ENCODE measurements around the gene ADAMTS3.

The ADAMTS3 gene

GRCh38 chr4:72300126-72300525 lies 268.9 kb downstream of the ADAMTS3 start:
- no peak for DNase-seq (ENCODE audit: low read depth, low spot score)

DNA sequence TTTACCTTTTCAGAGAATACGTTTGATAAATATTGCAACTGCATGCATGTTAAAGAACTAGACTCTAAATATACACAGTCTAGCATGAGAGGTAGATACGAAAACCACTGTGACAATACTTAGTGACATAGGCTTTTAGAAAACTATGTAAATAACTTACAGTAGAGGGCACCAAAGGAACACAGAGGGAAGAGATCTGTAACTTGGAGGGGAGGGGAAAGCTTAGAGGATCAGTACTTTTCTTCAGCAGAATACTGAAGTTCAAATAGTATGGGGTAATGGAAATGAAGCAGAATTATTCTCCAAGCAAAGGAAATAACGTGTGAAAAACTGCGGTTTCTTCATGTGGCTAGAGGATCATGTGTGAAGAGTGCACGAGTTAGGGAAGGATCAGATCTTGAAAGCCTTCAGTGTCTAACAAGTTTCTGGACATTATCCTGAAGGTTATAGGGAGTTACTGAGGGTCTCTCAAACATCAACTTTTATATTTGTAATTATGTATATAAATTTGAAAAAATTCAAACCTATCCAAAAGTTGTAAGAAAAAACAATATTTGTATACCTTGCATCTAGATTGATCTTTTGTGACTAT lies 273.0 kb downstream of the ADAMTS3 start:
- DNase-seq (ENCODE audit: low read depth, low spot score) = peak; percentile 30

DNA sequence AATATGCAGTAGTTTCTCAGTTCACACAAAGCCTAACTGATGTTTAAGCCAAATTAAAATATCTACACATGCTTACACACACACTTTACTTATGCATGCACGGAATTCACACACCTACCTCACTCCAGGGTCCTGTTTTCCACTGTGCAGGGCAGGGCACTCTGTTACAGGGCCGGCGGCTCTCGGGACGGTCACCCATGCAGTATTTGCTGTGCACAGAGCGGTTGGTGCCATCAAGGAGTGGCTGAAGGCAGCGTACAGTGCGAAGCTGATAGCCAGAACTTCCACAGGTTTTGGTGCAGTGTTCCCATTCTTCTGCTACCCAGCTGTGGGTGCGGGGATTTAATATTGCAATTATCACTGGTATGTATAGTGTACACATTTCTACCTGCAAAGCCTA lies 278.3 kb downstream of the ADAMTS3 start:
- DNase-seq (ENCODE audit: low read depth, low spot score) = no peak

DNA sequence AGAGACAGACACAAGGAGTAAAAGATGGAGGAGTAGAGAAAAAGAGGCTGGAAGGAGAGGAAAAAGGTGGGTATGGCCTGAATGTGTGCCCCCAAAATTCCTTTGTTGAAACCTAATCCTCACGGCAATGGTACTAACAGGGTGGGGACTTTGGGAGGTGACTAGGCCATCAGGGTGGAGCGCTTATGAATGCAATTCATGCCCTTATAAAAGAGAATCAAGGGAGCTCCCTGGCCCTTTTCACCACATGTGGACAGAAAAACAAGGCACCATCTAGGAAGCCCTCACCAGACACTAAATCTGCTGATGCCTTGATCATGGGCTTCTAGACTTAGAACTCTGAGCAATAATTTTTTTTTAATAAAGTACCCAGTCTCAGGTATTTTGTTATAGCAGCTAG lies 282.1 kb downstream of the ADAMTS3 start:
- no peak for DNase-seq (ENCODE audit: low read depth, low spot score)

DNA sequence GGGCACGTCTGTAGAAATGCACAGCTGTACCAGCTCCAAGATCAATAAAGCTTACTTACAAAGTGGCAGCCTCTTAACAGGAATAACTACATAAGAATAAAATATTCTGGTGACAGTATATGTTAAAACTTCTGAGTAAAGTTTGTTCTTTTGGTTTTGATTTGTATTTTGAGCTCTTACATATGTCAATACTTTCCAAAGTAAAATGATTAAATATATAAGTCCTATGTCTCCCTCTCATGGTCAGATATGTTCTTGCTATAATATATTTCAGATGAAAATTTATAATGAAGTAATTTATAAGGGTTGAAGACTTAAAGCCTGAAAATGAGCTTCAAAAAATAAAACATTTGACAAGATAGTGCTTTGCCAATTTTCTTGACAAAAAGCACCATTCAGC lies 282.8 kb downstream of the ADAMTS3 start:
- no peak for DNase-seq (ENCODE audit: low read depth, low spot score)

DNA sequence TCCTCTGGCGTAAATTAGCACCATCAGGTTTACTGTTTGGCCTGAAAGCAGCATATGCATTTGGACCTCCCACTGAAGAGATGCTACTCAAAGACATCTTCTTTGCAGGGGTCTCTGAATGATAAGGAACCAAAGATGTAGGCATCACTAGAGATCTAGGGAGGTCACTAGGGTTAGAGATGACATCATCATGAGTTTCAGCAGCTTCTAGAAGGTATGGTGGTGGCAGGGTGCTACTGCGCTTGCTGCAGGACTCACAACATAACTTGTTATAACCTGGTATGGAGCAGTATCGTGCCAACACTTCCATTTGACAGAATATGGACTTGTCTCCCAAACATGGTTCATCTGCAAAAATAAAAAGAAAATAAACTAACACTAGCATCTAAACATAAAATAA lies 285.7 kb downstream of the ADAMTS3 start:
- DNase-seq (ENCODE audit: low read depth, low spot score) = no peak

- no peak for DNase-seq (ENCODE audit: low read depth, low spot score)
Observed at GRCh38 chr4:72280252-72280651, 288.8 kb downstream of the ADAMTS3 start.

DNA sequence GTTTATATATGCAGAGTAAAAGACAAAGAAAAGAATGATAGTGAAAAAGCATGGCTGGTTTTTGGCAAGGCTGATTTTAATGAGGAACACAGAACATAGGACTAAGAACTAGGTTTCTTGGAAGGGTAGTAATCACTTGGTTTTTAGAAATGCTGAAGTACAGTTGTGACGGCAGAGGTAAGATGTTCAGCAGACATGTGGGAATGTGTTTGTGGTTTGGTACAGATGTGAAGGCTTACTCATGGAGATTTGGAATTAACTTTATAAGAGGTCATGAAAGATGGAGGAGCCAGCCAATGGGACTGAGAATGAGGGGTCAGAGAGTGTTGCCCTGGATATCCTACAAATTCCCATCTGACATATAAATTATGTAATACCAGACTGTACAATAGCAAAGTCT lies 293.6 kb downstream of the ADAMTS3 start:
- no peak for DNase-seq (ENCODE audit: low read depth, low spot score)

DNA sequence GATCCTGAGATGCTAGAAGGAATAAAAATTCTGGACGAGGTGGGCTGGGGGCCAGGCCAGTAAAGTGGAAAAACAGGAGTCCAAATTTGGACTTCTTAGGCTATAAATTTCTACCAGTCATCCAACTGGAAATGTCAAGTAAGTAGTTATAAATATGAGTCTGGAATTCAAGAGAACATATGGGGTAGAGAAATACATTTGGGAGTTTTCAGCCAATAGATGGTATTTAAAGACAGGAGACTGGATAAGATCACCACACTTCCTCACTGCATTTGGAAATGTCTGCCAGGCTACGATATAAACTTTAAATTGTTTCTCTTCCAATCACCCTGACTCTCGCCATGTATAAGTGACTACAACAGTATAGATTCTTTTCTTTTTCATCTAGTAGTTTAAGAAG lies 294.8 kb downstream of the ADAMTS3 start:
- DNase-seq (ENCODE audit: low read depth, low spot score) = no peak

DNA sequence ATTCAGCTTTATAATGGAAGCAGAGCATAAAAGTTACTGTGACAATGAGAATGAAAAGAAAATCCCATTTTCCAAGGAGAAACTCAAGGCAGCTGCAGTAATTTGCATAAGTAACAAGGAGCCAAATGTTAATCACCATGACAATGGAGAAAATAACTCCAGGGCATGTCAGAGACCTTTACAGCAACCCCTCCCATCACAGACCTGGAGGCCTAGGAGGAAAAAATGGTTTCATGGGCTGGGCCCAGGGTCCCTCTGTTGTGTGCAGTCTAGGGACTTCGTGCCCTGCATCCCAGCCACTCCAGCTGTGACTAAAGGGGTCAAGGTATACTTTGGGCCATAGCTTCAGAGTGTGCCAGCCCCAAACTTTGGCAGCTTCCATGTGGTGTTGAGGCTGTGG lies 313.8 kb downstream of the ADAMTS3 start:
- DNase-seq (ENCODE audit: low read depth, low spot score) = no peak

GRCh38 chr4:72243641-72244040 lies 325.4 kb downstream of the ADAMTS3 start:
- DNase-seq (ENCODE audit: low read depth, low spot score) = no peak

DNA sequence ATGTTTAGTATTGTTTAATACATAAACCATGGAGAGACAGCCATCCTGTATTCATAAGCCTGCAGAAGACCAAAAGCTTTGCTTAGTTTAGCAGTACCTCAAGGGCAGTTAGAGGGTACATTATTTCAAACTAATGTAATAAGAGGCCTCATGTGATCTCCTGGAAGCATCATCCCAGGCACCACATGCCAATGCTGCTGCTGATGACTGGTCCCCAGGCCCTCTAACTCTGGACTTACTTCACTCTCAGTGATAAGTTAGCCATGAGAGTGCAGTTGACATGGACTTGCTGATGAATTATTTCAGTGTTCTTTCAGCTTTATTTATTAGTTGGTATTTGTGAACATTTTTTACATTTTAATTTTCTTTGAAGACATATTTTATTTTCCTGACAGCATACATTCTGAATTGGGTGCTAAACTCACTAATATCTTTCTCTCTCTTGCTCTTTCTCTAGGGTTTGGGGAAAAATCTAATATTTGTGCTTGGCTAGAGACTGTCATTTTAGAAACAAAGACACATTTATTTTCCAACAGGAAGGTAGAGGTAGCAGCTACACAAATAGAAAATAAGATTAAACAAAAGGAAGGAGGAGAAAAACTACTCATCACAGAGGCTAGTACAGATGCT lies 329.4 kb downstream of the ADAMTS3 start:
- DNase-seq (ENCODE audit: low read depth, low spot score) = no peak

Measured in iPS DF 19.7 (cell line).